Rectal smooth muscle tissue (tissue), 1 donor: ENCODE data around the gene TMEM116.
"Not testable (repeated sequence)": the region's sequence is repeated elsewhere in the genome, so short reads cannot be mapped to it uniquely, and the experiment has no call there.

ENCODE experiments used
- H3K27ac ChIP-seq: one replicate; pipeline ENCODE4 v1.7.0; 2013; ENCODE audit warnings: low read depth, low read length, inconsistent platforms
- H3K27me3 ChIP-seq: one replicate; pipeline ENCODE4 v1.7.0; 2013; ENCODE audit warnings: low read length; ENCODE audit not compliant: control insufficient read depth, insufficient read depth
- H3K36me3 ChIP-seq: one replicate; pipeline ENCODE4 v1.7.0; 2013; ENCODE audit warnings: low read length; ENCODE audit not compliant: control insufficient read depth, insufficient read depth
- H3K4me1 ChIP-seq: one replicate; pipeline ENCODE4 v1.7.0; 2013; ENCODE audit warnings: low read length; ENCODE audit not compliant: control insufficient read depth, insufficient read depth
- H3K4me3 ChIP-seq: one replicate; pipeline ENCODE4 v1.7.0; 2013; ENCODE audit warnings: low read length
- H3K9ac ChIP-seq: one replicate; pipeline ENCODE4 v1.7.0; 2013; ENCODE audit warnings: low read length

Gene TMEM116

GRCh38 chr12:111991946-111992345, 21.0 kb downstream of the TMEM116 start:
- no peak overlapping the region for H3K4me3 ChIP-seq
- no peaks in the 10 kb centered on the region for H3K27me3 ChIP-seq
- H3K36me3 ChIP-seq: no peaks in the 10 kb centered on the region
- H3K9ac ChIP-seq: no peak overlapping the region
- H3K4me1 ChIP-seq: no peaks in the 10 kb centered on the region
- H3K27ac ChIP-seq: no peak overlapping the region

GRCh38 chr12:111991535-111991934, 21.4 kb downstream of the TMEM116 start:
- Histone ChIP-seq H3K27ac (no peak overlapping the region), H3K9ac (no peak overlapping the region), H3K4me1 (no peaks in the 10 kb centered on the region), H3K27me3 (no peaks in the 10 kb centered on the region), H3K4me3 (no peak overlapping the region), H3K36me3 (no peaks in the 10 kb centered on the region)

- Histone ChIP-seq H3K36me3 (no peaks in the 10 kb centered on the region), H3K27ac (no peak overlapping the region), H3K4me3 (no peak overlapping the region), H3K27me3 (no peaks in the 10 kb centered on the region), H3K4me1 (no peaks in the 10 kb centered on the region), H3K9ac (no peak overlapping the region)
Measured at GRCh38 chr12:111984820-111985219, 28.1 kb downstream of the TMEM116 start.

- no peak overlapping the region for H3K27ac ChIP-seq
- H3K4me3 ChIP-seq: no peak overlapping the region
Measured at GRCh38 chr12:111981987-111982386, 31.0 kb downstream of the TMEM116 start.

GRCh38 chr12:111980598-111980997, 32.4 kb downstream of the TMEM116 start:
- no peak overlapping the region for H3K4me3 ChIP-seq
- H3K4me1 ChIP-seq: no peaks in the 10 kb centered on the region
- no peaks in the 10 kb centered on the region for H3K27me3 ChIP-seq
- no peak overlapping the region for H3K9ac ChIP-seq
- H3K27ac ChIP-seq: no peak overlapping the region
- no peaks in the 10 kb centered on the region for H3K36me3 ChIP-seq

More at GRCh38 chr12:111981987-111982386, 31.0 kb downstream of the TMEM116 start:
- H3K4me1 ChIP-seq: no peaks in the 10 kb centered on the region
- no peaks in the 10 kb centered on the region for H3K36me3 ChIP-seq
- no peaks in the 10 kb centered on the region for H3K27me3 ChIP-seq
- no peak overlapping the region for H3K9ac ChIP-seq

- H3K4me1 ChIP-seq: no peaks in the 10 kb centered on the region
- no peaks in the 10 kb centered on the region for H3K27me3 ChIP-seq
- H3K4me3 ChIP-seq: no peak overlapping the region
- H3K36me3 ChIP-seq: no peaks in the 10 kb centered on the region
- no peak overlapping the region for H3K9ac ChIP-seq
- H3K27ac ChIP-seq: no peak overlapping the region
Measured at GRCh38 chr12:111978545-111978944, 34.4 kb downstream of the TMEM116 start.

GRCh38 chr12:111976860-111977259, 36.1 kb downstream of the TMEM116 start:
- no peak overlapping the region for H3K4me3 ChIP-seq
- no peaks in the 10 kb centered on the region for H3K27me3 ChIP-seq
- no peak overlapping the region for H3K9ac ChIP-seq
- H3K4me1 ChIP-seq: no peaks in the 10 kb centered on the region
- no peak overlapping the region for H3K27ac ChIP-seq
- H3K36me3 ChIP-seq: no peaks in the 10 kb centered on the region

- Histone ChIP-seq H3K27me3 (no peaks in the 10 kb centered on the region), H3K27ac (no peak overlapping the region), H3K36me3 (no peaks in the 10 kb centered on the region), H3K4me1 (no peaks in the 10 kb centered on the region), H3K4me3 (no peak overlapping the region), H3K9ac (no peak overlapping the region)
Measured at GRCh38 chr12:111976291-111976690, 36.7 kb downstream of the TMEM116 start.

- no peaks in the 10 kb centered on the region for H3K27me3 ChIP-seq
- H3K27ac ChIP-seq: no peak overlapping the region
- no peak overlapping the region for H3K4me3 ChIP-seq
- no peak overlapping the region for H3K9ac ChIP-seq
- H3K4me1 ChIP-seq: no peaks in the 10 kb centered on the region
- H3K36me3 ChIP-seq: no peaks in the 10 kb centered on the region
Measured at GRCh38 chr12:111975161-111975931, 37.6 kb downstream of the TMEM116 start.

- Histone ChIP-seq H3K27me3 (no peaks in the 10 kb centered on the region), H3K4me3 (no peak overlapping the region), H3K4me1 (no peaks in the 10 kb centered on the region), H3K27ac (no peak overlapping the region), H3K36me3 (no peaks in the 10 kb centered on the region), H3K9ac (no peak overlapping the region)
Measured at GRCh38 chr12:111971800-111972199, 41.2 kb downstream of the TMEM116 start.

- Histone ChIP-seq H3K4me1 (no peaks in the 10 kb centered on the region), H3K27ac (no peak overlapping the region), H3K27me3 (no peaks in the 10 kb centered on the region), H3K4me3 (no peak overlapping the region), H3K36me3 (no peaks in the 10 kb centered on the region), H3K9ac (no peak overlapping the region)
Measured at GRCh38 chr12:111964935-111965334, 48.0 kb downstream of the TMEM116 start.

GRCh38 chr12:111959518-111959917, 53.4 kb downstream of the TMEM116 start:
- not testable (repeated sequence) for H3K4me1 ChIP-seq, H3K27me3 ChIP-seq, H3K4me3 ChIP-seq, H3K27ac ChIP-seq, H3K36me3 ChIP-seq, H3K9ac ChIP-seq

GRCh38 chr12:111957224-111957623, 55.7 kb downstream of the TMEM116 start:
- H3K36me3 ChIP-seq, H3K4me3 ChIP-seq, H3K27ac ChIP-seq, H3K27me3 ChIP-seq, H3K4me1 ChIP-seq, H3K9ac ChIP-seq: not testable (repeated sequence)
